Muscle of arm (tissue), 14 donors: ENCODE results near the gene MIAT. TPM values are rescaled to one million over a fixed set of nuclear protein-coding genes. Genes with fewer than 3 reads are reported as not detected.
A peak's percentile ranks its signal among the peaks of the same experiment; 100 is the strongest.
"Not testable (repeated sequence)": the region's sequence is repeated elsewhere in the genome, so short reads cannot be mapped to it uniquely, and the experiment has no call there.

Source experiments
- DNase-seq: peaks from one replicate; pipeline ENCODE4 v3.0.0-alpha.2; 2013
- long read RNA-seq, 11 donors: transcript quantifications; one replicate each; lab custom pipeline, GENCODE V29; 2026
- polyA plus RNA-seq, 12 donors: library from polyadenylated mRNA; unstranded; fragments of 120-200 nt; gene quantifications; one replicate each; pipeline ENCODE4 v1.2.1, GENCODE V29; 2013; ENCODE audit not compliant: insufficient read length in 12 of 12

The MIAT gene
- 1 to 10 TPM in 5 of 12 donors, under 1 TPM in 6, not detected in 1; 0.08 to 7.3 (median 0.86) TPM for polyA plus RNA-seq
- long read RNA-seq, donor 1, full-length matches to known transcripts: 1 of 1 reads
- long read RNA-seq, donor 1, partial matches to known transcripts: 0 of 1 reads
- long read RNA-seq, donor 1, other reads (novel, unspliced or antisense): 0 of 1 reads
- long read RNA-seq, donor 2: 0 reads
- long read RNA-seq, donor 3: 0 reads
- long read RNA-seq, donor 4: 0 reads
- long read RNA-seq, donor 5: 0 reads
- long read RNA-seq, donor 6: 0 reads
- long read RNA-seq, donor 7: 0 reads
- long read RNA-seq, donor 8: 0 reads
- long read RNA-seq, donor 9: 0 reads
- long read RNA-seq, donor 10: 0 reads
- long read RNA-seq, donor 11: 0 reads

DNA sequence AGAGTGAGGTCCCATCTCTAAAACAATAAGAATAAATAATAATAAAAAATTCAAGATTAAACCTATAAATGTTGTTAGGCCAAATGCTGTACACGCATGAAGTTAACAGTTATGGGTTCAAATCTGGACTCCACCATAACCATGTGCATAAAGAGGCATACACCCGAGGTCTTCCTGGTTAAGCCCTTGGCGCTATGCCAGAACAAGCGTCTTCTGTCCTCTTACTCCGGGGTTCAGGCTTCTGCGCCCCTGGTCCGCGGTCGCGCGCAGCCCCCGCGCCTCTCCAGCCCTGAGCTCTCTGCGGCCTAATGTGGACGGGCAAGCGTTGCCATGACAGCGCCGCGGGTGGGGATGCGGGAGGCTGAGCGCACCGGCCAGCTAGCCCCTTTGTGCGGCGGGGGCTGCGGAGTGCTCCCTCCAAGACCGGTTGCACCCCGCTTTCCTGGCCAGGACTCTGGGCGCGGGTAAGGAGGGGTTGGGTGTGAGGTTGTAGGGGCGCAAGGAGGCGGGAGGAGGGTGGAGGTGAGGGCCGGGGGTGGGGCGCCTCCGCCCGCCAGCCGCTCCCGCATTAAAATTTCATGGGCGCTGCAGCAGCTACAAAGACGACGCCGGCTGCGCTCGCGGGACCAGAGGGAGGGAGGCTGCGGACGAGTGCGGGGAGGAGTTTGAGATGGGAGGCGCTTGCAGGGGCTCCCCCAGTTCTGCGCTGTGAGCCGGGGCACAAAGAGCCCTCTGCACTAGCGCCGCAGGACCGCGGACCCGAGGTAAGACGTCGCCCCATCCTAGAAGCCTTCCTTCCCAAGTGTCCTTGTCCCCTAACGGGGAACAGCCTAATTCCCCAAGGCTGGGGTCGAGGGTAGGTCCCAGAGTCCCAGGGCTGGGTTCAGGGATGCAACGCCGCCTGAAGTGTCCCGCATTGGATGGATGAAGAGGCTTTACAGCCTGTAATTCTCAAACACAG, at the start of gene MIAT:
MIAT (plus strand) TSS at position 698 of the 961 bp plus-strand sequence.
- DNase-seq: no peak

DNA sequence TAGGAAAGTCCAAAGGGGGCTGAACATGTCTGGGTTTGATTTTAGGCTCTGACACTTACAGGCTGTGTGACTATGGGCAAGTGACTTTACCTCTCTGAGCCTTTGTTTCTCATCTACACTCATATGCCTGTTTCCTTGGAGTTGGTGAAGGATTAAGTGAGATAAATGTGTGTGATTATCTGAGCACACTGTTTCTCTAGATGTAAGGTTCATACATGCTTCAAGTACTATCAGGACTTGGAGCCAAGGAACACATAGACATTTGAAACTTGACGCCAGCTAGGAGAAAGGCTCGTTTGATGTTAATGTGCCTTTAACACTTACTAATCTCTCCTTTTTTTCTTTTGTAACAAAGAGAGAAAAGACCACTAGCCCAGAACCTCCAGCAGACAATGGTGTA, 49.3 kb upstream of the MIAT start:
- DNase-seq: no peak

DNA sequence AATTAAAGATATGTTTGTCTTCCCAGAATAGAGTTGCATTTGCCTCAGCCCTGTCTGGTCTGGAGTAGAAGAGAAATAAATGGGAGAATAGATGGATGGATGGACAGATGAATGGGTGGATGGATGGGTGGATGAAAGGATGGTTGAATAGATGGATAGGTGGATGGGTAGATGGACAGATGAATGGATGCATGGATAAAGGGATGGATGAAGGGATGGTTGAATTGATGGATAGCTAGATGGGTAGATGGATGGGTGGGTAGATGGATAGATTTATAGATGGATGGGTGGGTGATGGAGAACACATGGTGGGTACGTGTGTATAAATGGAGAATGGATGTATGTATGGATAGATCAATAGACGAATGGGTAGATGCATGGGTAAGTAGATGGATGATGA, 48.1 kb upstream of the MIAT start:
- no peak for DNase-seq

DNA sequence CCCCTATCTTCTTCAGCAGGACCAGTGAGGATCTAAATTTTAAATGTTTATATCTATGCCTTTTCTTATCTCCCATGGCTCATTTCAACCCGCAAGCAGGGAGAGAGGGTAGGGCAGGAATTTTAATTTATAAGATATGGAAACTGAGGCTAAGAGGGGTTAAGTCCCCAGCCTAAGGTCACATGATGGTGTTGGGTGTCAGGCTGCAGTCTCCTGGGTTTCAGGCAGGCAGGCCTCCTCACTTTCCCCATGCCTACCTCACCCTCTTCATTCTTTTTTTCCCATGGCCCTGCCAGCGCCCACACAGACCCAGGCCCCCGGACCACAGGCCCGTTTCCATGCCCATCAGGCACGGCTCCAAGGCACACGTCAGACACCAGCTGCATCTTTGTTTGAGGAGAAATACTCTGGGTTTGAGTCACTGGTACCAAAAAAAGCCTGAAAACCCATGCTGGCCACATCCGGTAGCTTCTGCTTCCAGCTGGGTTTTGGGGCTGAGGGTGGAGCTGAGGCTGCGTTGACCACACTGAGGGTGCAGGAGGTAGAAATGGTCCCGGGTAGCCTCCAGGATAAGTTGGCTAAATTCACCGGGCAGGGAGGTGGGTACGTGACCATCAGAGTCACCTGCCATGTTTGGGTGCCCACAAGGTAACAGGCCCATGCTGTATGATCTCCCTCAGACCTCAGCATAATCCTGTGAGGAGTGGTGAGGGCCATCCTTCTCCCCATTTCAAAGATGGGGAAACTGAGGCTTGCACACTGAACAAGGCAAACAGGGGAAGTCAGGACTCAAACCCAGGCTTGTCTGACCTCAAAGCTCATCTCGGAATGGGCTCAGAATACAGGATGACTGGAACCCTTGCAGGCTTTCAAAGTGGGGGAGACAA, 47.1 kb upstream of the MIAT start:
- DNase-seq: peak; percentile 25

DNA sequence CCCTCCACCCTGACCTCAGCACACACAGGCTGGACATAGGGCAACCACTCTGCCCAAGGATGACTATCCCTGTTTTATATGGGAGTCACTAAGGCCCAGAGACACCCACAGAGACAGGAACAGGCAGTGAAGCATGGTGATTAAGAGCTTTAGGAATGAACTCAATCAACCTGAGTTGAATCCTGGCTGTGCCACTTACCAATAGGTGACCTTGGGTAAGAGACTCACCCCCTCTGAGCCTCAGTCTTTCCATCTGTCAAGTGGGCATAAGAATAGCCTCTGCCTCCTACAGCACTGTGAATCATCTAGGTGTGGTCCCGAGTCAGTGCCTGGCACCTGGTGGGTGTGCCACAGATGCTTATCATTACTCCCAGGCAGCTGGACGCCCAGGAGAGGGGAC, 46.4 kb upstream of the MIAT start:
- no peak for DNase-seq

DNA sequence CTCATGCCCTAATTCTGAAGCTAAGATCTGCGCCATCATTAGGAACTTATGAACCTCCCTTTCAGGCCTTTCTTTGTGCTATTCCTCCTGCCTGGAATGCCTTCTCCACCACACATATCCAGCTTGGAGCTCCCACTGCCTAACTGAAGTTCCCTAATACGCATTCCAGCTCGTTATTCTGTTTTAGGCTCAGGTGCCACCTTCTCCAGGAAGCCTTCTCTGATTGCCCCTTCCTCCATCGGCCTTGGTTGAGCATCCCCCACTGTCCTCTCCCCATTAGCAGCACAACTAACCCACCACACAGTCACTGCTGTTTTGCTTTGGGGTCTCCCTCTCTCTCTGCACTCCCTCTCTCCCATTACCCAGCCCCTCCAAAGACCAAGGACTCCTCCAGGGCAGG, 44.7 kb upstream of the MIAT start:
- DNase-seq: no peak

DNA sequence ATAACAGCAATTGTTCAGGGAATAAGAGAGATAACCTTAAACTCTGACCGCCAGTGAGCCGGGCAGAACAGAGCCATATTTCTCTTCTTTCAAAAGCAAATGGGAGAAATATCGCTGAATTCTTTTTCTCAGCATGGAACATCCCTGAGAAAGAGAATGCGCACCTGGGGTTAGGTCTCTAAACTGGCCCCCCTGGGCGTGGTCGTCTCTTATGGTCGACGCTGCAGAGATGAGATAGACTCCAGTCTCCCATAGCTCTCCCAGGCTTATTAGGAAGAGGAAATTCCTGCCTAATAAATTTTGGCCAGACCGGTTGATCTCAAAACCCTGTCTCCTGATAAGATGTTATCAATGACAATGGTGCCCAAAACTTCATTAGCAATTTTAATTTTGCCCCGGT, 43.6 kb upstream of the MIAT start:
- DNase-seq: not testable (repeated sequence)

DNA sequence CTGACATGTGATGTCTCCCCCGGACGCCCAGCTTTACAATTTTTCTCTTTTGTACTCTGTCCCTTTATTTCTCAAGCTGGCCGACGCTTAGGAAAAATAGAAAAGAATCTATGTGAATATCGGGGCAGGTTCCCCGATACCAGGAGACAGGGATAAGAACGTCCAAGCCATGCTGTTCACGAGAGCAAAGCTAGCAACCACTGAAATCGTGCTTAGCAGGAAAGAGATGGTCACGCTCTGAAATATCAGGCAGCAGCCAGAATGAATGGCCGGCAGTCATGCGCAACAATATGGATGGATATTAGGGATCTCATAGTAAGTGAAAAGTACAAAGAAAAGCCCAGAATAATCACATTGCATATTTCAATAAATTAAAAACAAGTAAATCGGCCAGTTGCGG, 43.1 kb upstream of the MIAT start:
- DNase-seq: no peak

DNA sequence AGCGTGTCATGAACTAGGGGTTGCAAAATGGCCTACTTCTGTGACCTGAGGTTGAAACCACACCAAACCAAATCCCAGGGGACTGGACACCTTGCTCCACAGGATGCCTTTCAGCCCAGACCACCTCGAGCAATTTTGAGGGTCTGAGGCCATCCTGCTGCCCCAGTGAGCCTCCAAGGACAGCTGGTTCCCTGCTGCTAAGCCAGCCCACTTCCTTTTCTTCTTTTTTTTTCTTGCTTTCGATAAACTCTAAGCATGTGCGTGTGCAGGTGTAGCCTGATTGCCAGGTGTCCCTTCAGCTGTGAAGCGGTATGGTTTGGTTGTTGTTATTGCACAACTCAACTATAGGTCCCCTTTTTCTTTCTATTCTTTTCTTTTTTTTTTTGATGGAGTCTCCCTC, 42.2 kb upstream of the MIAT start:
- no peak for DNase-seq

DNA sequence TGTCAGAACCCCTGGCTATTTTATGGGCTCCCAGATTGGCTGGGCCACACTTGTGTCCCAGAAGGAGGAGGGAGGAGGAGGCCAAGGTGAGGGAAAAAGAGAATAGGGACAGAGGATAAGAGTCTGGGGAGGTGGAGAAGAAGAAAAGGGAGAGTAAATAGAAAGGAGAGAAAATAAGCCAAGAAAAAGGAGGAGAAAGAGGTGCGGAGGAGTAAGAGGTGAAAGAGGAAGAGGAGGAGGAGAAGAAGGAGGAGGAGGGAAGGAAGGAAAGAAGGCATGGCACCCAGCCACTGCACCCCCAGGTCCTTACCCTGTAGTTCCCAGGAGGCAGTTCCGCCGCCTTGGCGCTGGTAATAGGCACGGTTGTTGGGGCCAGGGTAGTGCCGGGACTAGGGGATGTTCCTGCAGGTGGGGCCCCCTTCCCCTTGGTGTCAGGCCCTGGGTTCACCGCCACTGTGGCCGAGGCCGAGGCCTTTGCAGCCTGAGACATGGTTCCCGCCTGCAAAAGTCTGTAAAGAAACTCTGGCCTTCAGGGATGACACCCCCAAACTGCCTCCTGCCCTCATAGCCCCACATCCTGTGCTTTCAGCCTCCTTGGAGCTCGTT, 41.5 kb upstream of the MIAT start:
- DNase-seq: no peak

DNA sequence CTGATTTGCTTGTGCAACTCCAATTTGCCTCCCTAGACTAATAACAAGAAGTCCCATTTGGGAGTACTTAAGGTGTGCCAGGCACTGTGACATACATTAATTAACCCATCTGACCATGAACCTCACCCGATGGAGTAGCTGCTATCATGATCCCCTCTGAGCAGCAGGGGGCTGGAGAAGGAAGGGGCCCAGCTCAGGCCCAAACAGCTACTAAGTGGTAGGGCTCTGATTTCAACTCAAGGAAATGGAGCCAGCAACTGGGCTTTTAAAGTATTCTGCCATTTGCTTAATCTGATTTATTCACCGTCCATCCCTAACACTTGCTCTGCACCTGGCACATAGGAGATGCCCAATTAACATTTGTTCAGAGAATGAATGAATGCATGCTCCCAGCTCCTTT, 40.7 kb upstream of the MIAT start:
- no peak for DNase-seq

DNA sequence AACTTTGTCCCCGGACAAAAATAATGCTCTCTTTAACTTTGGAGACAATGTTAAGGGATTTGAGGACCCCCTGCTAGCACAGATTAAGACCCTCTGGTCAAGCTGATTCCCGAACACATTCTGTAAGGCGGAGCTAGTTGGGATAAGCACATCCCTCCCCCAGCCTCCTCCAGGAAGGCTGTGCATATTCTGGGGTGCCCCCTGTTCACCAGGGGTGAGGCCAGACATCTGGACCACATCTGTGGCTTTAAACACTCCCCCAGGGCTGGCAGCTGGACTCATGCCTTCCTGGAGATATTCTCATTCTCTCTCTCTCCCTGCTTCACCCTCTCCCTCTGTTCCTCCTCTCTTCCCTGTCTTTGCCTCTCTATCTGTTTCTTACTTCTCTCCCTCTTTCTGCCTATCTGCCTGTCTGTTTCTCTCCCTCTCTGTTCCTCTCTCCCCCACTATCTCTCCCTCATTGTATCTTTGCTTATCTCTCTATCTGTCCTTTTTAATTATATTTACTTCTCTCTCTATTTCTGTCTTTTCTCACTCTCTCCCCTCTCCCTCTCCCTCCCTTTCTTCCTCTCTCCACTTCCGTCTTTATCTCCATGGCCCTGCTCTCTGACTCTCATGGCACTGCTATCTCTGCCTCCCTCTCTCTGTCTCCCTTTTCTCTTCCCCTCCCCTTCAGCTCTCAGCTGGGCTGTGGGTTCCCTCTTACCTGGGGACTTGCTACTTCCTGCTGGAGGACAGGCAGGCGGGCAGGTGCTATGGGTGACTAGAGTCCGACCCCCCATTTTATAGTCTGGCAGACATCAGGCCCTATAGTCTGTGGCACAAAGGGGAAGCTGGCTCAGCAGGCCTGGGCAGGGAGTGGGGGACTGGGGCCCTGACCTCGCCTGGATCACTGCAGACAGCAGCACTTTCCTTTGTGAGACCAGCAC, 39.9 kb upstream of the MIAT start, which contains the start of gene CRYBB1:
CRYBB1 (minus strand) TSS at position 757 of the 929 bp plus-strand sequence. CDS start 1,708 bp downstream, outside the sequence.
- DNase-seq: peak; percentile 22

DNA sequence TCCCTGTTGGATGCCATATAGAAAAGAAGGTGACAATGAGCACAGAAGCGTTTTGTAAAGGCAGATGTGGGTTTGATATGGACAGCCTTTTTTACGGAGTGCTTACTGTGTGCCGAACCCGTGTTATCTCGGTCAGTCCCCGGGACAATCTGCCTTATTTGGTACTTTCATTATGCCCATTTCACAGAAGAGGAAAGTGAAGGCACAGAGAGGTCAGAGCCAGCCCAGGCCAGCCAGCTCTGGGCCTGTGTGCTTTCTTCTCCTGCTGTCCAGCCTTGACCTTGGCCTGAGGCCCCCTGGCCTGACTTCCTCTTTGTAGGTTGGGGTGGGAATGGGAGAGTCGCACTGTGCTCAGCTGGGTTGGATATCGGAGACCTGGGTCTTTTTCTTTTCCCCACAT, 38.9 kb upstream of the MIAT start:
- DNase-seq: no peak

DNA sequence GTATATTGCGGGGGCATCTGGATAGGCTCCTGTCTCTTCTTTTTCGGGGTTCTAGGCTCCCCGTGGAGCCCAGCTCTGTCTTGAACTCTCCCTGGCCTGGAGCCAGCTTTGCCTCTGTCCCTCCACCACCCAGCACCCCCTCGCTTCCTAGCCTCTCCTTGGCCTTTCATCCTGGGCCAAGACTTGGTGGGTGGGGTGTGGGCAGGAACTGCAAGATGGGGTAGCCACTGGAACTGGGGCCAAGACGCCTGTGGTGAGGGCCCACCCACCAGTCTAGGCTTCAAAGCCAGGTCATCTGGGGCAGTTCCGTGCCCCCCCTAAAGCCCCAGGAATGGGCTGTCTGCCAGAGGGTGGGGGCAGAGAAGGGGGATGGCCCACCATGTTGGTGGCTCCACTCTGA, 37.9 kb upstream of the MIAT start:
- DNase-seq: no peak

DNA sequence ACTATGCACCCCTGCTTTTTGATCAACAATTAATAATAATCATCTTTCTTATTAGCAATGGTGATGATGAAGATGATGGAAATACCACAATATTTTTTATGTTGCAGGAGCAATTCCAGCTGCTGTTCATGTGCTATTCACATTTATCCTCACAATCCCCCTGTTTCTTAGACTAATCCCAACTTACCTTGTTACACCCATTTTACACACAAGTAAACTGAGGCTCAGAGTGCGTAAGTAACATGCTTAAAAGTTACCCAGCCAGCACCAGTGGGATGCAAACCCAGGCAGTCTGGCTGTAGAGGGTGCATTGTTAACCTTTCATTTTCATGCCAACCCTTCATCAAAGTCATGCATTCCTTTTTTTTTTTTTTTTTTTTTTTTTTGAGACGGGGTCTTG, 37.2 kb upstream of the MIAT start:
- no peak for DNase-seq

DNA sequence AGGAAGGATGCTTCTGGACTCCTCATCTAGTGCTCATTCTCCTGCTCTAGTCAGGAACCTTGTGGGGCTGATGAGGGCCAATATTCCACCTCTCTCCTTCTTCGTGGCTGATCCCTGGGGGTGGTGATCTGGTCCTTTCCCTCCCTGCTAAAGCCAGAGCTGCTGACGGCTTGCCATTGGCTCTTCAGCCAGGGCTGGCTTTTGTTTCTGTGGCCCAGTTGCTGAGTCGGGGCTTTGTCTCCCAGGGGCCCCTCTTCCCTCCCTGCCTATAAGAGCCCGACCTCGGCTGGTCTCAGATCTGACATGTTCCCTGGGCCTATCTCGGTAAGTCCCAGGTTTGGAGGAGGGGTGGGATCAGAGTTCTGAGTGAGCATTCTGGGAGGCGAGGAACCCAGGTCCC, 35.7 kb upstream of the MIAT start, which contains the start of gene CRYBA4:
CRYBA4 (plus strand) TSS at position 301 of the 400 bp plus-strand sequence. CDS start 634 bp downstream, outside the sequence.
- DNase-seq: no peak

DNA sequence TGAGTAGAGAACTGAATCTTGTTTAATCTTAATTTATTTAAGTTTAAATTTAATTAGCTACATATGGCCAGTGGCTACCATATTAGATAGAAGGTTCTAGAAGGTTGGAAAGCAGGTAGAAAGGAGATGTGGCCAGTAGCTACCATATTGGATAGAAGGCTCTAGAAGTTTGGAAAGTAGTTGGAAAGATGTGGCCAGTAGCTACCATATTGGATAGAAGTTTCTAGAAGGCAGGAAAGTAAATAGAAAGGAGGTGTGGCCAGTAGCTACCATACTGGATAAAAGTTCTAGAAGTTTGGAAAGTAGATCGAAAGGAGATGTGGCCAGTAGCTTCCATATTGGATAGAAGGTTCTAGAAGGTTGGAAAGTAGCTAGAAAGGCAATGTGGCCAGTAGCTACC, 33.4 kb upstream of the MIAT start:
- no peak for DNase-seq

DNA sequence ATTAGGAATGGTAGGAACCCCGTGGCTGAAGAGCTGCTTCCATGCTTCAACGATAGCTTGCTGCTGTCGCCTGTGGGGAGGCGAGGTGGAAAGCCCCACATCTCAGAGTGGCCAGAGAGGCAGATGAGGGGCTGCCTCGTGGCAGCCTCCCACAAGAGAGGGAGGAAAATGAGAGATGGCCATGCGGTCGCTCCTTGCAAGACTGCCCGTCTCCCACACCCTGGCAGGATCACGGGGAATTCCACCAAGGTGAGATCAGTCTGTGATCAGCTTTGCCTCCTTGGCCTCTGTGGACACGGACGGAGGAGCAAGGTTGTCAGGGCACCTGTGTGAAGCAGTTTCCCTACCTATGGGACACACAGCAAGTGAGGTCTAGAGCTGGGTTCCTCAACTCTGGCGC, 32.6 kb upstream of the MIAT start:
- no peak for DNase-seq

DNA sequence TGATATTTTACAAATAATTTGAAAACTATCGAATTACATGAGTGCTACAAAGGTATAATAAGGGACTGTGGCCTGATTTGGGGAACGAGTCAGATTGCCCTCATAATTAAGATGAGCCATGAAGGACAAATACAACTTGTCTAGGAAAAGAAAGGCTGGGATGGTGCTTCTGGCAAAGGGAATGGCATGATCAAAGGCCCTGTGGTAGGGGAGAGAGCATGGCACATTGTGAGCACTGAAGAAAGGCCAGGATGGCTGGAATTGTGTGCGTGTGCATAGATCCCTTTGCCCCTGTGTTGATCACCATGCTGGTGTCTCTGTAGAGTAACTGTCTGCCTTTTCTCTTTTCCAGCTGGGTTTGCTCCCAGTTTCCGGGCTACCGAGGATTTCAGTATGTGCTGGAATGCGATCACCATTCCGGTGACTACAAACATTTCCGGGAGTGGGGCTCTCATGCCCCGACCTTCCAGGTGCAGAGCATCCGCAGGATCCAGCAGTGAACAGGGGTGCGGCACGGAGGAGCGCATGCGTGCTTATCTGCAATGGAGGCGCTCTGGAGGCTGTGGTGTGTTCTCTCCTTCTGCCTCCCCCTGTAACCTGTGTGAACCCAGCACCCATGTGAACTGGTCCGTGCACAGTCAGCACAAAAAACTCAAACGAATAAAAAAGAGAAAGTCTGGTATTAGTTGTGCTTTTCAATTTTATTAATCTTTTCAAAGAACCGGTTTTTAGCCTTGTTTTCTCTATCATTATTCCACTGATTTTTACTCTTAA, 27.2 kb upstream of the MIAT start:
- DNase-seq: no peak
